ENCODE data around the gene ARHGDIA.
"Not testable (repeated sequence)": the region's sequence is repeated elsewhere in the genome, so short reads cannot be mapped to it uniquely, and the experiment has no call there.

ARHGDIA gene

DNA sequence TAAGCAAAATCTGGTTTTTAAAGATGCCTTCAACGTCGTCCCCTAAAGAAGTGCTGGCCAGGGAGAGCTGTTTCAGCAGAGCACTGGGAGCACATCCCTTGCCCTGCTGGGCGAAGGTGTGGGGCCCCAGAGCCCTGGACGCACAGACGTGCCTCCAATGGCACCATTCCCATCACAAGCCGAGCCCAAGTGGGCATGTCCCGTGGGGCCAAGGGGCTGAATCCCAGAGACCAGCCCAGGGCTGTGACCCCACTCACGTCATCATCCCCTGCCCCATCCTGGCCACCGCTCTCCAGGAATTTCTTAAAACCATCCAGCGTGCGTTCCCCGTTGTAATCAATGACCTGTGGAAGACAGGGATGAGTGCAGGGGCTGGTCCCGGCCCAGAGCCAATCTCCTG lies 26.2 kb downstream of the ARHGDIA start:
- no peak for DNase-seq (ENCODE audit: low read depth in 2 of 3, low spot score in 2 of 3)

GRCh38 chr17:81844327-81844851 lies 26.7 kb downstream of the ARHGDIA start:
- no peak for DNase-seq (ENCODE audit: low read depth in 2 of 3, low spot score in 2 of 3)

- DNase-seq (ENCODE audit: low read depth in 2 of 3, low spot score in 2 of 3), result no peak
Measured at GRCh38 chr17:81843713-81844326, 27.3 kb downstream of the ARHGDIA start.

GRCh38 chr17:81842725-81843504 lies 28.2 kb downstream of the ARHGDIA start:
- no peak for DNase-seq (ENCODE audit: low read depth in 2 of 3, low spot score in 2 of 3)

GRCh38 chr17:81842378-81842724 lies 28.8 kb downstream of the ARHGDIA start:
- DNase-seq (ENCODE audit: low read depth in 2 of 3, low spot score in 2 of 3), result no peak

DNA sequence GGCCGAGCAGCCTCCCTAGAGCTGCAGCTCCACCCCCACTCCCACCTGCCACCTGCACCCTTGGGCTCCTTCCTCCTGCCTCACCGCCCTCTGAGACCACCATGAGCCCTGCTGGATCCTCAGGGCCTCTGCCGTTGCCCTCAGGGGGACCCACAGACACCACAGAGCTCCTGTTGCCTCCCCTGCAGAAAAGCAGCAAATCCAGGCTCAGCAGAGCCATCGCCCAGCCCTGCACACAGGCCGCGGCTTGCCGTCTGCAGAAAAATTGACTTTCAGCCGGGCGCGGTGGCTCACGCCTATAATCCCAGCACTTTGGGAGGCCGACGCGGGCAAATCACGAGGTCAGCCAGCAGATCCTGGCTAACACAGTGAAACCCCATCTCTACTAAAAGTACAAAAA lies 29.3 kb downstream of the ARHGDIA start:
- no peak for DNase-seq (ENCODE audit: low read depth in 2 of 3, low spot score in 2 of 3)

DNA sequence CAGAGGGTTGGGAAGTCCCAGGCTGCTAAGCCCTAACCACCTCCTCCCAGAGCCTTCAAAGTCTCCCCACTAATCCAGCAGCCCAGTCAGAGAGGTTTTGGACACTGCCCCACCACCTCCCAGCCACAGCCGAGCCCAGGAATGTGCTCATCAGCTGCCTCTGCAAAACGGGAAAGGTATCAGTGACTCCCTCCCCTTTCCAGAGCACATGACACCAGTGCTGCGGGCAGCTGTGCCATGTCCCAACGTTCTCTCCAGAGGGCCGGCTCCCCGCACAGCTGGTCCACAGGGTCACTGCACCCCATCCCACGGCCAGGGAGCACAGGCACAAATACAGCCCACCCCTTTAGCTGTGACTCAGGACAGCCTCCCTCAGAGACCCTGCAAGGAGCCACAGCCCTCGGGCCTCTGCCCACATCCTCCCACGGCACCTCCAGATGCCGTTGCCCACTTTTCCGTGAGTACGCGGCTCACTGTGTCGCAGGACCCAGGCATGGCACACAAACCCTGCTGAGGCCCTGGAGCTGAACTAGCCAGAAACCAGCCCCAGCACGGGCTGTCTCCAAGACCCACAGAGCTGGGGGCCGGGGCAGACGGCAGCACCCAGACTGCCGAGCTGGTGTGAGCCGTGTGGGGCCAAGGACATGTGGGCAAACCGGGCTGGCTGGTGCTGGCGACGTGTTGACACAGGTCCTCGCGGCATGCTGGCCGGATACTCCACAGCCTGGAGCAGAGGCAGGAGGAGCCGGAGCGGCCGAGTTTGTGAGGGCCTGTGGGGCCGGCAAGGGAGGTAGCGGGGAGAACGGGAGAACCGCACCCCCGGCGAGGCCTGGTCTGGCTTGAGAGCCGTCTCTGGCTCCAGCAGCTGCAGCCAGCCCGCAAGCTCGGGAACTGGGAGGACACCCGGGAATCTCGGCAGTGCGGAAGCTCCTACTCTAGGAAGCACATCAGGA lies 30.0 kb downstream of the ARHGDIA start:
- no peak for DNase-seq (ENCODE audit: low read depth in 2 of 3, low spot score in 2 of 3)

GRCh38 chr17:81840059-81840458 lies 31.1 kb downstream of the ARHGDIA start:
- not testable (repeated sequence) for DNase-seq (ENCODE audit: low read depth in 2 of 3, low spot score in 2 of 3)

DNA sequence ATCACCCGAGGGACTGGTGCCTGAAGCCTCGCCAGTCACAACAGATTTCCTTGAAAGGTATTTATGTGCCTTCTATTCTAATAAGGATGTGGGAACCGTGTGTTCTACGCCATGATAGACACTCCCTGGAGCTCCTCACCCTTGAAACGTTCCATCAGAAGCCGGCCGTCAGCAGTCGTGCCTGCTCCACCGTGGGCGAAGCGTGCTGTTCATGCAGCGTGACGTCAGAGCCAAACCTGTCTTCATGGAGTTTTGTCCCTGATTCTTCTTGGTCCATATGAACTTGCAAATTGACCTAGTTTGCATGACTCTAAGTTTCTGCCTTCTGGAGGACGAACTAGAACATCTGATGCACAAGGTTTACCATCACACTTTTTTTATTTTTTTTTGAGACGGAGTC lies 31.8 kb downstream of the ARHGDIA start:
- DNase-seq (ENCODE audit: low read depth in 2 of 3, low spot score in 2 of 3), result no peak

GRCh38 chr17:81838753-81839255 lies 32.3 kb downstream of the ARHGDIA start:
- no peak for DNase-seq (ENCODE audit: low read depth in 2 of 3, low spot score in 2 of 3)

GRCh38 chr17:81837641-81838040 lies 33.5 kb downstream of the ARHGDIA start:
- DNase-seq (ENCODE audit: low read depth in 2 of 3, low spot score in 2 of 3), result no peak

GRCh38 chr17:81834831-81835267 lies 36.3 kb downstream of the ARHGDIA start, which contains the start of gene PPP1R27:
Gene PPP1R27 (minus strand): TSS chr17:81835050. CDS start chr17:81834953, 97 bp downstream.
- no peak for DNase-seq (ENCODE audit: low read depth in 2 of 3, low spot score in 2 of 3)

DNA sequence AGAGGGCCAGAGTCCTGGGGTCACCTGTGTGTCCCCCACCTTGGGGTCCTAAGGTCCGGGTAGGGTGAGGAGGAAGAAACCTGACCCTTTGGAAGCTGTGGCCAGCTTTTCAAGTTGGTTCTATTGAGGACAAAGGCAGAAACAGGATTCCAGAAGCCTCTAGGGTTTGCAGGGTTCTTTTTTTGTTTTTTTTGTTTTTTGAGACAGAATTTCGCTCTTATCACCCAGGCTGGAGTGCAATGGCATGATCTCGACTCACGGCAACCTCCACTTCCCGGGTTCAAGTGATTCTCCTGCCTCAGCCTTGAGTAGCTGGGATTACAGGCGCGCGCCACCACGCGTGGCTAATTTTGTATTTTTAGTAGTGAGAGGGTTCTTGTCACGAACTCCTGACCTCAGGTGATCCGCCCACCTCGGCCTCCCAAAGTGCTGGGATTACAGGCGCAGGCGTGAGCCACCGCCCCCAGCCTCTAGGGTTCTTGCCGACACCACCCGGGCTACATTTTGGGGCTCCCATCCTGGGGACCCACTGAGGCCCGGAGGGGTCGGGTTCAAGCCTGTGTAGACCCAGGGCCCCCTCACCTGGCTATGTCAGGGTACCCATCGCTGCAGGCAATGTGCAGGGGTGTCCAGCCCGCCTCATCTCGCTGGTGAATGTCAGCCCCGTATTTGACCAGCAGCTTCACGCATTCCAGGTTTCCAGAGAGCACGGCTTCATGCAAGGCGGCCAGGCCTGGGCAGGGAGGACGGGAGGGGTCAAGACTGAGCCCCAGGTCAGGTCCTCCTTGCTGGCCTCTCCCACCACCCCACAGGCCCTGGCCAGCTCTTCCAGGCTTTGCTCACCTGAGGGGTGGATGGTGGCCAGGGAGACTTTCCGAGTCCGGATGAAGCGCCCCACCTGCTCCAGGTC lies 37.0 kb downstream of the ARHGDIA start:
- no peak for DNase-seq (ENCODE audit: low read depth in 2 of 3, low spot score in 2 of 3)

GRCh38 chr17:81833160-81833920 lies 37.8 kb downstream of the ARHGDIA start, which contains the start of gene MCRIP1:
Gene MCRIP1 (minus strand): TSS chr17:81833291. CDS start chr17:81824506, 8,785 bp downstream.
- peak; percentile 90 to 96 (median 92) for DNase-seq (ENCODE audit: low read depth in 2 of 3, low spot score in 2 of 3)

- DNase-seq (ENCODE audit: low read depth in 2 of 3, low spot score in 2 of 3), result peak; percentile 29 to 56 (median 36)
Measured at GRCh38 chr17:81832608-81833159, 38.5 kb downstream of the ARHGDIA start.

GRCh38 chr17:81831957-81832607 lies 39.1 kb downstream of the ARHGDIA start:
- peak; percentile 24 to 31 (median 27) for DNase-seq (ENCODE audit: low read depth in 2 of 3, low spot score in 2 of 3)

- peak in 1 of 3 experiments; percentile 20 for DNase-seq (ENCODE audit: low read depth in 2 of 3, low spot score in 2 of 3)
Measured at GRCh38 chr17:81831563-81831956, 39.6 kb downstream of the ARHGDIA start.

DNA sequence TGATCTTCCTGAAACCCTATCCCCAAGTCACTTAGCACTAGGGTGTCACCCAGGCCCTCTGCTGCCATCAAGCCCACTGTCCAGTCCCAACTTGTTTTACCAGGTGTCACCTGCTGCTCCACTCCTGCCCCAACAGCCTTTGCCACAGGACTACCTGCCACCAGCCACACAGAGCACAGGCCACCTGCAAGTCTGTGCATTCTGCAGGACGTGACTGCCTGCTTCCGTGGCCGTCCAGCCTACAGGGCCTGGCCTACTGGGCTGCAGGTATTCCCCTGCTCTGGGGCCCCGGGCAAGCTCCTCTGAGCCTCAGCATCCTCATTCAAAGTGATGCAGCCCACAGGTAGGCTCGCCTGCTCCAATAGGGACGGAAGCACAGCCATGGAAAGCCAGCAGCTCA lies 41.3 kb downstream of the ARHGDIA start:
- DNase-seq (ENCODE audit: low read depth in 2 of 3, low spot score in 2 of 3), result no peak
